HEK293 (cell line): ENCODE data around the gene ARV1.

ENCODE experiments used
- BCL6B ChIP-seq: fragments of 450-650 bp; formaldehyde crosslinking; IDR thresholded peaks from 2 replicates; pipeline ENCODE4 v1.5.1; 2017; ENCODE audit warnings: missing biosample characterization, missing genetic modification characterization
- IKZF3 ChIP-seq: fragments of 450-650 bp; IDR thresholded peaks from 2 replicates; pipeline ENCODE4 v1.5.0; 2018; ENCODE audit warnings: missing biosample characterization, mild to moderate bottlenecking, missing genetic modification characterization, moderate library complexity
- KLF16 ChIP-seq: fragments of 450-650 bp; formaldehyde crosslinking; IDR thresholded peaks from 2 replicates; pipeline ENCODE4 v1.5.1; 2017; ENCODE audit warnings: missing biosample characterization, missing genetic modification characterization
- KLF7 ChIP-seq: fragments of 450-650 bp; formaldehyde crosslinking; IDR thresholded peaks from 2 replicates; pipeline ENCODE4 v1.5.1; 2016; ENCODE audit warnings: missing biosample characterization, missing genetic modification characterization, borderline replicate concordance
- SALL2 ChIP-seq: fragments of 450-650 bp; formaldehyde crosslinking; IDR thresholded peaks from 2 replicates; pipeline ENCODE4 v1.5.0; 2017; ENCODE audit warnings: missing biosample characterization, mild to moderate bottlenecking, missing genetic modification characterization, borderline replicate concordance
- TRIM28 ChIP-seq: IDR thresholded peaks from 2 replicates; pipeline ENCODE4 v1.6.1; 2011; ENCODE audit warnings: low read length, control low read depth, borderline replicate concordance
- ZBTB11 ChIP-seq: fragments of 450-650 bp; formaldehyde crosslinking; conservative IDR thresholded peaks from 2 replicates; pipeline ENCODE4 v1.5.1; 2016; ENCODE audit warnings: low read depth, missing biosample characterization, missing genetic modification characterization
- ZBTB48 ChIP-seq: fragments of 450-650 bp; formaldehyde crosslinking; IDR thresholded peaks from 2 replicates; pipeline ENCODE4 v1.5.1; 2016; ENCODE audit warnings: missing biosample characterization, missing genetic modification characterization
- ZBTB6 ChIP-seq: fragments of 450-650 bp; formaldehyde crosslinking; IDR thresholded peaks from 2 replicates; pipeline ENCODE4 v1.5.1; 2017; ENCODE audit warnings: missing biosample characterization, missing genetic modification characterization
- ZFHX2 ChIP-seq: fragments of 450-650 bp; formaldehyde crosslinking; conservative IDR thresholded peaks from 2 replicates; pipeline ENCODE4 v1.5.1; 2016; ENCODE audit warnings: missing biosample characterization, missing genetic modification characterization
- ZNF133 ChIP-seq: fragments of 450-650 bp; formaldehyde crosslinking; IDR thresholded peaks from 2 replicates; pipeline ENCODE4 v1.5.1; 2016; ENCODE audit warnings: missing biosample characterization, missing genetic modification characterization
- ZNF175 ChIP-seq: fragments of 450-650 bp; formaldehyde crosslinking; IDR thresholded peaks from 2 replicates; pipeline ENCODE4 v1.5.1; 2016; ENCODE audit warnings: missing biosample characterization, missing genetic modification characterization
- ZNF18 ChIP-seq: fragments of 450-650 bp; formaldehyde crosslinking; IDR thresholded peaks from 2 replicates; pipeline ENCODE4 v1.5.1; 2016; ENCODE audit warnings: missing biosample characterization, missing genetic modification characterization
- ZNF223 ChIP-seq: fragments of 450-650 bp; formaldehyde crosslinking; IDR thresholded peaks from 2 replicates; pipeline ENCODE4 v1.5.1; 2016; ENCODE audit warnings: missing biosample characterization, missing genetic modification characterization
- ZNF366 ChIP-seq: fragments of 450-650 bp; formaldehyde crosslinking; conservative IDR thresholded peaks from 2 replicates; pipeline ENCODE4 v1.5.1; 2016; ENCODE audit warnings: missing biosample characterization, missing genetic modification characterization
- ZNF416 ChIP-seq: fragments of 450-650 bp; formaldehyde crosslinking; IDR thresholded peaks from 2 replicates; pipeline ENCODE4 v1.5.1; 2016; ENCODE audit warnings: missing biosample characterization, missing genetic modification characterization
- ZNF423 ChIP-seq: fragments of 450-650 bp; formaldehyde crosslinking; IDR thresholded peaks from 2 replicates; pipeline ENCODE4 v1.5.1; 2016; ENCODE audit warnings: missing biosample characterization, missing genetic modification characterization
- ZNF514 ChIP-seq: fragments of 450-650 bp; formaldehyde crosslinking; IDR thresholded peaks from 2 replicates; pipeline ENCODE4 v1.5.1; 2016; ENCODE audit warnings: missing biosample characterization, missing genetic modification characterization
- ZNF518A ChIP-seq: fragments of 450-650 bp; formaldehyde crosslinking; conservative IDR thresholded peaks from 2 replicates; pipeline ENCODE4 v1.5.1; 2016; ENCODE audit warnings: low read depth, missing biosample characterization, missing genetic modification characterization
- ZNF701 ChIP-seq: fragments of 450-650 bp; formaldehyde crosslinking; IDR thresholded peaks from 2 replicates; pipeline ENCODE4 v1.5.1; 2016; ENCODE audit warnings: missing biosample characterization, missing genetic modification characterization
- ZNF704 ChIP-seq: fragments of 450-650 bp; formaldehyde crosslinking; IDR thresholded peaks from 2 replicates; pipeline ENCODE4 v1.5.1; 2016; ENCODE audit warnings: missing biosample characterization, missing genetic modification characterization
- ZNF776 ChIP-seq: fragments of 450-650 bp; formaldehyde crosslinking; IDR thresholded peaks from 2 replicates; pipeline ENCODE4 v1.5.0; 2017; ENCODE audit warnings: missing biosample characterization, missing genetic modification characterization, borderline replicate concordance
- ZSCAN16 ChIP-seq: fragments of 450-650 bp; formaldehyde crosslinking; IDR thresholded peaks from 2 replicates; pipeline ENCODE4 v1.5.1; 2016; ENCODE audit warnings: missing biosample characterization, missing genetic modification characterization

The ARV1 gene

GRCh38 chr1:231037585-231038517 lies 59.0 kb downstream of the ARV1 start (continued):
- TF ChIP-seq ZNF704 (no peak), ZNF175 (no peak), ZNF416 (tag by site-specific recombination) (no peak), ZNF18 (peak; percentile 95), ZNF701 (tag by site-specific recombination) (no peak), ZBTB6 (no peak; the same call in 1 of the 2 replicates), ZNF366 (tag by site-specific recombination) (0 out of 2 replicates have a peak, but pooled peaks have one; percentile 22), BCL6B (tag by site-specific recombination) (no peak), SALL2 (tag by site-specific recombination) (no peak), ZNF776 (tag by site-specific recombination) (no peak), KLF16 (tag by site-specific recombination) (no peak), TRIM28 (peak; percentile 96), ZNF518A (tag by site-specific recombination) (peak; percentile 22; the same call in 1 of the 2 replicates), IKZF3 (tag by site-specific recombination) (peak; percentile 93), ZBTB48 (no peak), ZBTB11 (tag by site-specific recombination) (peak; percentile 21; the same call in 1 of the 2 replicates), ZFHX2 (tag by site-specific recombination) (no peak), ZNF223 (no peak), ZNF133 (tag by site-specific recombination) (no peak), ZNF423 (tag by site-specific recombination) (peak; percentile 81), KLF7 (peak; percentile 57; the same call in 1 of the 2 replicates), ZNF514 (no peak), ZSCAN16 (tag by site-specific recombination) (no peak)
